ENCODE data around the gene BRIP1. TPM values are rescaled to one million over a fixed set of nuclear protein-coding genes. Genes with fewer than 3 reads are reported as not detected.

The BRIP1 gene
- total RNA-seq, 2 experiments from 2014 or later: 1.0 to 1.9 TPM

DNA sequence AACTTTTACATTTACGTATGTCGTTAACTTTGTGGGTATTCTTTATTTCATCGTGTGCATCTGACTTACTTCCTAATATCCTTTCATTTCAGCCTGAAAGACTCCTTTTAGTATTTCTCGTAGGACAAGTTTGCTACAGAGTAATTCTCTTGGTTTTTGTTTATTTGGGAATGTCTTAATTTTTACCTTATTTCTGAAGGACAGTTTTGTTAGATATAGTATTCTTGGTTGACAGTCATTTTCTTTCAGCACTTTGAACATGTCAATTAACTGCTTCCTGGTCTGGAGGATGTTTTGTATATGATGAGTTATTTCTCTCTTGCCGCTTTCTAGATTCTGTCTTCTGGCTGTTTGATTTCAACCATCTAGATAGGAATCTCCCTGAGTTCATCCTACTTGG, 163.1 kb downstream of the BRIP1 start:
- no peaks in the 10 kb centered on the region for H3K4me1 Mint-ChIP-seq (ENCODE audit: low read depth)
- no peak for DNase-seq
- H3K4me1 ChIP-seq (ENCODE audit: insufficient read depth, low read length): no peaks in the 10 kb centered on the region
- ChIA-PET POLR2A (no interaction called here), CTCF (no interaction called here)
- TF ChIP-seq, protein P1, sequence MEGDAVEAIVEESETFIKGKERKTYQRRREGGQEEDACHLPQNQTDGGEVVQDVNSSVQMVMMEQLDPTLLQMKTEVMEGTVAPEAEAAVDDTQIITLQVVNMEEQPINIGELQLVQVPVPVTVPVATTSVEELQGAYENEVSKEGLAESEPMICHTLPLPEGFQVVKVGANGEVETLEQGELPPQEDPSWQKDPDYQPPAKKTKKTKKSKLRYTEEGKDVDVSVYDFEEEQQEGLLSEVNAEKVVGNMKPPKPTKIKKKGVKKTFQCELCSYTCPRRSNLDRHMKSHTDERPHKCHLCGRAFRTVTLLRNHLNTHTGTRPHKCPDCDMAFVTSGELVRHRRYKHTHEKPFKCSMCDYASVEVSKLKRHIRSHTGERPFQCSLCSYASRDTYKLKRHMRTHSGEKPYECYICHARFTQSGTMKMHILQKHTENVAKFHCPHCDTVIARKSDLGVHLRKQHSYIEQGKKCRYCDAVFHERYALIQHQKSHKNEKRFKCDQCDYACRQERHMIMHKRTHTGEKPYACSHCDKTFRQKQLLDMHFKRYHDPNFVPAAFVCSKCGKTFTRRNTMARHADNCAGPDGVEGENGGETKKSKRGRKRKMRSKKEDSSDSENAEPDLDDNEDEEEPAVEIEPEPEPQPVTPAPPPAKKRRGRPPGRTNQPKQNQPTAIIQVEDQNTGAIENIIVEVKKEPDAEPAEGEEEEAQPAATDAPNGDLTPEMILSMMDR (IDR thresholded peaks at IDR 0.05): no peak
- H3K9me3 ChIP-seq (ENCODE audit: control insufficient read depth in 1 of 2, insufficient read depth in 1 of 2, low read length in 2 of 2): peaks cover 3 to 40% of the 10 kb centered on the region in 2 experiments
- no peak overlapping the region for H3K4me3 ChIP-seq (ENCODE audit: low read length)
- H3K27me3 Mint-ChIP-seq: no peaks in the 10 kb centered on the region
- H3K27me3 ChIP-seq (ENCODE audit: control insufficient read depth in 1 of 2, insufficient read depth in 2 of 2, low read length in 2 of 2): no peaks in the 10 kb centered on the region
- H3K27ac Mint-ChIP-seq: no peak overlapping the region
- H3K4me3 Mint-ChIP-seq: no peak overlapping the region
- no peak overlapping the region for H3K27ac ChIP-seq (ENCODE audit: low read depth in 1 of 2, low read length in 2 of 2)
- peaks cover 41% of the 10 kb centered on the region for H3K9me3 Mint-ChIP-seq
- H3K36me3 Mint-ChIP-seq (ENCODE audit: low read depth): peaks cover 17% of the 10 kb centered on the region
- H3K36me3 ChIP-seq (ENCODE audit: insufficient read depth, low read length): no peaks in the 10 kb centered on the region
- intact Hi-C loops (cut with DNase I, micrococcal nuclease): no loop called here
- no peak for ATAC-seq (ENCODE audit: poor library complexity)

- H3K4me3 Mint-ChIP-seq: no peak overlapping the region
- no peaks in the 10 kb centered on the region for H3K36me3 ChIP-seq (ENCODE audit: insufficient read depth, low read length)
- peaks cover 42% of the 10 kb centered on the region for H3K9me3 Mint-ChIP-seq
- DNase-seq (no peak), ATAC-seq (ENCODE audit: poor library complexity) (no peak)
- H3K4me1 Mint-ChIP-seq (ENCODE audit: low read depth): no peaks in the 10 kb centered on the region
- TF ChIP-seq, protein P1 (IDR thresholded peaks at IDR 0.05): no peak
- POLR2A ChIA-PET: no interaction called here
- intact Hi-C loops (cut with DNase I, micrococcal nuclease): loop anchor here in 1 of 2 experiments (10.0 kb wide), 1 partner anchor 65 kb away; no protein-coding TSS in a partner anchor
- no peaks in the 10 kb centered on the region for H3K4me1 ChIP-seq (ENCODE audit: insufficient read depth, low read length)
- H3K36me3 Mint-ChIP-seq (ENCODE audit: low read depth): peaks cover 17% of the 10 kb centered on the region
- H3K27me3 ChIP-seq (ENCODE audit: control insufficient read depth in 1 of 2, insufficient read depth in 2 of 2, low read length in 2 of 2): no peaks in the 10 kb centered on the region
- peaks cover 3 to 40% of the 10 kb centered on the region in 2 experiments for H3K9me3 ChIP-seq (ENCODE audit: control insufficient read depth in 1 of 2, insufficient read depth in 1 of 2, low read length in 2 of 2)
- no peaks in the 10 kb centered on the region for H3K27me3 Mint-ChIP-seq
- no peak overlapping the region for H3K27ac ChIP-seq (ENCODE audit: low read depth in 1 of 2, low read length in 2 of 2)
- H3K4me3 ChIP-seq (ENCODE audit: low read length): no peak overlapping the region
- CTCF ChIA-PET: no interaction called here
- H3K27ac Mint-ChIP-seq: no peak overlapping the region
Measured at GRCh38 chr17:61699694-61700093, 163.6 kb downstream of the BRIP1 start.

DNA sequence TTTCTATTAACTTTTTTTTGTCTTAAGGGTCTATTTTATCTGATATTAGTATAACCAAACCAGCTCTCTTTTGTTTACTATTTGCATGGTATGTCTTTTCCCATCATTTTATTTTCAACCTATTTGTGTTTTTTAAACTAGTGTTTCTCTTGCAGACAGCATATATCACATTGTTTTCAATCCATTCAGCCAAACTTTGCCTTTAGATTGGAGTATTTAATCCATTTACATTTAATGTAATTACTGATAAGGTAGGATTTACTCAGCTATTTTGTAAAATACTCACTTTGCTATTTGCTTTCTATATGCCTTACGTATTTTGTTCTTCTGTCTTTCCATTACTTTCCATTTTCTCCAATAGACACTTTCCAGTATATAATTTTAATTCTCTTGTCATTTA, 164.3 kb downstream of the BRIP1 start:
- CTCF ChIA-PET: no interaction called here
- TF ChIP-seq, protein P1 (IDR thresholded peaks at IDR 0.05): no peak
- intact Hi-C loops (cut with DNase I, micrococcal nuclease): loop anchor here in 1 of 2 experiments (10.0 kb wide), 1 partner anchor 64 kb away; no protein-coding TSS in a partner anchor
- Mint-ChIP-seq H3K27me3 (no peaks in the 10 kb centered on the region), H3K4me1 (ENCODE audit: low read depth) (no peaks in the 10 kb centered on the region), H3K36me3 (ENCODE audit: low read depth) (peaks cover 17% of the 10 kb centered on the region), H3K27ac (no peak overlapping the region), H3K4me3 (no peak overlapping the region), H3K9me3 (peaks cover 38% of the 10 kb centered on the region)
- POLR2A ChIA-PET: no interaction called here
- no peaks in the 10 kb centered on the region for H3K36me3 ChIP-seq (ENCODE audit: insufficient read depth, low read length)
- DNase-seq: no peak
- H3K4me1 ChIP-seq (ENCODE audit: insufficient read depth, low read length): no peaks in the 10 kb centered on the region
- no peak overlapping the region for H3K27ac ChIP-seq (ENCODE audit: low read depth in 1 of 2, low read length in 2 of 2)
- no peaks in the 10 kb centered on the region for H3K27me3 ChIP-seq (ENCODE audit: control insufficient read depth in 1 of 2, insufficient read depth in 2 of 2, low read length in 2 of 2)
- peaks cover 3 to 40% of the 10 kb centered on the region in 2 experiments for H3K9me3 ChIP-seq (ENCODE audit: control insufficient read depth in 1 of 2, insufficient read depth in 1 of 2, low read length in 2 of 2)
- ATAC-seq (ENCODE audit: poor library complexity): no peak
- H3K4me3 ChIP-seq (ENCODE audit: low read length): no peak overlapping the region

Data from CD4-positive, alpha-beta T cell (primary cell).